CD4-positive, alpha-beta T cell treated with Interleukin-2 at 100 ng/mL for 4 hours (primary cell): ENCODE measurements around the gene CPTP.

Source experiments
- DNase-seq: peaks from one replicate; pipeline ENCODE4 v3.0.0-alpha.2; 2020; ENCODE audit warnings: low spot score

Gene CPTP

GRCh38 chr1:1324524-1325287 is at the start of gene CPTP, which contains the start of gene INTS11:
Gene CPTP (plus strand): TSS chr1:1324802. CDS start chr1:1326911, 2,109 bp downstream.
Gene INTS11 (minus strand): TSS chr1:1324660. CDS start chr1:1324608, 52 bp downstream.
- peak; percentile 95 for DNase-seq

GRCh38 chr1:1274931-1275431 is 49.6 kb upstream of the CPTP start:
- DNase-seq: no peak

- DNase-seq: no peak
Measured at GRCh38 chr1:1275836-1276235, 48.8 kb upstream of the CPTP start.

GRCh38 chr1:1278620-1279019 is 46.0 kb upstream of the CPTP start:
- DNase-seq: no peak

GRCh38 chr1:1279028-1279427 is 45.6 kb upstream of the CPTP start:
- DNase-seq: no peak

GRCh38 chr1:1280782-1281481 is 43.7 kb upstream of the CPTP start:
- DNase-seq: no peak

GRCh38 chr1:1281533-1282321 is 42.9 kb upstream of the CPTP start:
- no peak for DNase-seq

GRCh38 chr1:1282998-1283397 is 41.6 kb upstream of the CPTP start:
- DNase-seq: no peak

- DNase-seq: no peak
Measured at GRCh38 chr1:1283821-1284220, 40.8 kb upstream of the CPTP start.

GRCh38 chr1:1284221-1285101 is 40.1 kb upstream of the CPTP start:
- no peak for DNase-seq

GRCh38 chr1:1285102-1285571 is 39.5 kb upstream of the CPTP start:
- no peak for DNase-seq

GRCh38 chr1:1285611-1286311 is 38.8 kb upstream of the CPTP start:
- DNase-seq: no peak

GRCh38 chr1:1286313-1287261 is 38.0 kb upstream of the CPTP start:
- DNase-seq: no peak

GRCh38 chr1:1287288-1288110 is 37.1 kb upstream of the CPTP start:
- DNase-seq: no peak

- DNase-seq: peak; percentile 74
Measured at GRCh38 chr1:1290238-1290731, 34.3 kb upstream of the CPTP start.

- DNase-seq: no peak
Measured at GRCh38 chr1:1291023-1291528, 33.5 kb upstream of the CPTP start.

GRCh38 chr1:1291548-1292441 is 32.8 kb upstream of the CPTP start:
- peak; percentile 74 for DNase-seq
